T-cell (primary cell): ENCODE measurements around the gene SCLT1. TPM values are rescaled to one million over a fixed set of nuclear protein-coding genes. Genes with fewer than 3 reads are reported as not detected.

ENCODE experiments used
- ATAC-seq, 4 experiments: fragments of 200-7000 bp in 3 of 4; fragments of 150-1000 bp in 1 of 4; cut with Tn5 transposase; replicated peaks in 1 of 4; 1 replicate in 3 of 4; 2 replicates in 1 of 4; pipeline ENCODE4 v1.10.0; 2021; ENCODE audit warnings: moderate library complexity in 3 of 4, mild to moderate bottlenecking in 2 of 4, moderate number of reproducible peaks in 1 of 4
- CTCF ChIA-PET, 2 donors: fragments of 300-600 bp; sonication (Branson Sonifier 250); formaldehyde crosslinking; loops; one replicate each; lab custom pipeline; 2022; ENCODE audit warnings: antibody characterized with exemption in 2 of 2; lab: Charles Lee
- POLR2A ChIA-PET, 2 donors: fragments of 300-600 bp; sonication (Branson Sonifier 250); formaldehyde crosslinking; loops; one replicate each; lab custom pipeline; 2022; ENCODE audit warnings: antibody characterized with exemption in 2 of 2; lab: Charles Lee
- DNase-seq, 35 experiments: peaks; one replicate each; pipeline versions ENCODE4 v3.0.0 to v3.0.0-alpha.2; 2013 to 2023
- H3K27ac ChIP-seq: one replicate; pipeline ENCODE4 v1.5.1; 2013; ENCODE audit warnings: low read length
- H3K27me3 ChIP-seq, 2 experiments: replicated peaks in 1 of 2; 1 replicate in 1 of 2; 2 replicates in 1 of 2; pipeline versions ENCODE4 v1.6.1 to v1.7.0; 2013; ENCODE audit warnings: low read length in 1 of 2, mixed read lengths in 1 of 2; ENCODE audit not compliant: control insufficient read depth in 2 of 2, insufficient read depth in 2 of 2; ENCODE audit errors: extremely low read depth in 1 of 2
- H3K36me3 ChIP-seq, 2 donors: 1 replicate in 1 of 2; 2 replicates in 1 of 2; pipeline versions ENCODE4 v1.6.1 to v1.7.0; 2013; ENCODE audit warnings: low read length in 1 of 2; ENCODE audit not compliant: control insufficient read depth in 2 of 2, insufficient read depth in 1 of 2; ENCODE audit errors: extremely low read depth in 1 of 2
- H3K4me1 ChIP-seq, 2 experiments: 1 replicate in 1 of 2; 2 replicates in 1 of 2; pipeline versions ENCODE4 v1.6.1 to v1.7.0; 2013; ENCODE audit warnings: low read length in 2 of 2, mixed read lengths in 1 of 2; ENCODE audit not compliant: insufficient read depth in 2 of 2, control insufficient read depth in 1 of 2; ENCODE audit errors: extremely low read depth in 1 of 2
- H3K4me3 ChIP-seq, 2 donors: 1 replicate in 1 of 2; 2 replicates in 1 of 2; pipeline versions ENCODE4 v1.5.1 to v1.7.0; 2013; ENCODE audit warnings: mild to moderate bottlenecking in 2 of 2, low read length in 1 of 2, moderate library complexity in 1 of 2; ENCODE audit not compliant: control insufficient read depth in 1 of 2; ENCODE audit errors: extremely low read depth in 1 of 2
- H3K9me3 ChIP-seq: 2 replicates; pipeline ENCODE4 v1.7.0; 2013
- H3K27ac Mint-ChIP-seq, 2 donors: one replicate each; pipeline ENCODE4 v1.8.0; 2020 to 2021; ENCODE audit warnings: mild to moderate bottlenecking in 2 of 2, mixed read lengths in 2 of 2
- H3K27me3 Mint-ChIP-seq, 2 donors: one replicate each; pipeline ENCODE4 v1.8.0; 2021 to 2022; ENCODE audit warnings: mixed read lengths in 2 of 2
- H3K36me3 Mint-ChIP-seq: one replicate; pipeline ENCODE4 v1.8.0; 2021; ENCODE audit warnings: mixed read lengths
- H3K4me1 Mint-ChIP-seq, 3 donors: one replicate each; pipeline ENCODE4 v1.8.0; 2020 to 2022; ENCODE audit warnings: mixed read lengths in 3 of 3, mild to moderate bottlenecking in 1 of 3
- H3K4me3 Mint-ChIP-seq, 3 donors: one replicate each; pipeline ENCODE4 v1.8.0; 2020 to 2022; ENCODE audit warnings: mild to moderate bottlenecking in 3 of 3, mixed read lengths in 3 of 3, moderate library complexity in 3 of 3
- H3K9me3 Mint-ChIP-seq, 3 donors: one replicate each; pipeline ENCODE4 v1.8.0; 2020 to 2022; ENCODE audit warnings: mixed read lengths in 3 of 3
- WGBS: methylation state at CpG from one replicate; pipeline ENCODE4 v1.1.5; 2013; ENCODE audit warnings: missing lambda C conversion rate; ENCODE audit not compliant: insufficient coverage; 5-methylcytosine and 5-hydroxymethylcytosine counted together
- total RNA-seq, 35 experiments: library from RNA in 6 of 35; stranded (reverse) in 6 of 35; fragments of 120-200 nt in 1 of 35; gene quantifications; one replicate each; pipeline versions ENCODE4 v1.2.1 to v1.2.4 and lab custom pipeline; 2013 to 2026

Gene SCLT1
- total RNA-seq, 5 donors from 2014 or later (not counting 1 experiment from before 2014, with no cell fraction given) = 16.2 to 25.8 (median 20.2) TPM

- no peaks in the 10 kb centered on the region for H3K4me1 ChIP-seq
- no peaks in the 10 kb centered on the region for H3K9me3 Mint-ChIP-seq
- H3K36me3 Mint-ChIP-seq = peaks cover 73% of the 10 kb centered on the region
- H3K27ac ChIP-seq = no peak overlapping the region
- DNase-seq (no peak), ATAC-seq (no peak)
- H3K27me3 ChIP-seq = no peaks in the 10 kb centered on the region
- no peaks in the 10 kb centered on the region for H3K9me3 ChIP-seq
- H3K27me3 Mint-ChIP-seq = no peaks in the 10 kb centered on the region
- no peak overlapping the region for H3K4me3 ChIP-seq
- H3K27ac Mint-ChIP-seq = peak overlapping the region in 1 of 2 donors; percentile 41
- peaks cover 18 to 95% of the 10 kb centered on the region in 2 donors for H3K36me3 ChIP-seq
- 83% methylated on average over 4 of the region's 7 CpGs for WGBS
- H3K4me1 Mint-ChIP-seq = peaks cover 4 to 9% (median 5%) of the 10 kb centered on the region in 3 donors
- POLR2A ChIA-PET = no interaction called here
- CTCF ChIA-PET = no interaction called here
- no peak overlapping the region for H3K4me3 Mint-ChIP-seq
These were observed 246.1 kb downstream of the SCLT1 start for GRCh38 chr4:128847082-128847724.

GRCh38 chr4:128846063-128846462 is 247.3 kb downstream of the SCLT1 start:
- no peaks in the 10 kb centered on the region for H3K9me3 ChIP-seq
- Mint-ChIP-seq H3K27ac (no peak overlapping the region), H3K9me3 (no peaks in the 10 kb centered on the region), H3K27me3 (no peaks in the 10 kb centered on the region), H3K4me3 (no peak overlapping the region), H3K4me1 (peaks cover 10 to 14% (median 13%) of the 10 kb centered on the region in 3 donors), H3K36me3 (peaks cover 66% of the 10 kb centered on the region)
- CTCF ChIA-PET = no interaction called here
- WGBS = 97% methylated on average over 3 of the region's 4 CpGs
- peaks cover 18 to 87% of the 10 kb centered on the region in 2 donors for H3K36me3 ChIP-seq
- H3K4me3 ChIP-seq = no peak overlapping the region
- H3K27me3 ChIP-seq = no peaks in the 10 kb centered on the region
- no peaks in the 10 kb centered on the region for H3K4me1 ChIP-seq
- no peak overlapping the region for H3K27ac ChIP-seq
- no peak for DNase-seq
- ATAC-seq = no peak
- POLR2A ChIA-PET = interaction anchor here in 1 of 2 donors (0.7 kb wide), 1 partner anchor 621 kb away, joined by 3 read pairs; no protein-coding TSS in a partner anchor

DNA sequence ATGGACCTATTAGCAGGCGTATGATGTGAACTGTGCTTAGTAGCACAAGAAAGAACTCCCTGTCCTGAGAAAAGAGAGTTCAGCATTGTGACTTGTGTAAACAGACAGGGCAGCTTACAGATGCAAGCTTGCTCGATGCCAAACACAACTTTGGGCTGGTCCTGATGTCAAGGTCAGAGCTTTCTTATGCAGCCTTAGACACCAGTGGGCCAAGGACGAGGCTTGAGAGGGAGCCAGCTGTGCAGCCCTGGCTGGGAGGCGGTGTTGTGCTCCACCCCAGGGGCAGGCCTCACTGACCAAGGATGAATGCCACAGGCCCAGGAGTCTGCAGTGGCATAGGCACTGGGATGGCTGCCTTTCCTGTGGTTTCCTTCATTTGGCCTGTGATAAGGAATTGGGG is 248.4 kb downstream of the SCLT1 start:
- DNase-seq = no peak
- Mint-ChIP-seq H3K27me3 (no peaks in the 10 kb centered on the region), H3K4me3 (no peak overlapping the region), H3K4me1 (peaks cover 20 to 25% (median 24%) of the 10 kb centered on the region in 3 donors), H3K36me3 (peaks cover 61% of the 10 kb centered on the region), H3K9me3 (no peaks in the 10 kb centered on the region), H3K27ac (peak overlapping the region in 1 of 2 donors; percentile 12)
- POLR2A ChIA-PET = no interaction called here
- ATAC-seq = no peak
- Histone ChIP-seq H3K27ac (no peak overlapping the region), H3K4me1 (peaks cover 2 to 7% of the 10 kb centered on the region in 2 experiments), H3K36me3 (peaks cover 21 to 76% of the 10 kb centered on the region in 2 donors), H3K27me3 (no peaks in the 10 kb centered on the region), H3K9me3 (no peaks in the 10 kb centered on the region), H3K4me3 (no peak overlapping the region)
- CTCF ChIA-PET = no interaction called here
- 93% methylated on average over 4 of the region's 4 CpGs for WGBS

GRCh38 chr4:128841402-128841801 is 251.9 kb downstream of the SCLT1 start:
- Histone ChIP-seq H3K27ac (no peak overlapping the region), H3K27me3 (no peaks in the 10 kb centered on the region), H3K36me3 (peaks cover 5 to 42% of the 10 kb centered on the region in 2 donors), H3K4me3 (no peak overlapping the region), H3K9me3 (no peaks in the 10 kb centered on the region), H3K4me1 (peaks cover 4 to 10% of the 10 kb centered on the region in 2 experiments)
- ChIA-PET POLR2A (interaction anchor here in 1 of 2 donors (0.5 kb wide), 1 partner anchor 278 kb away, joined by 3 read pairs; no protein-coding TSS in a partner anchor), CTCF (interaction anchor here (0.7 to 1.3 kb wide), 6 partner anchors 9 to 59 kb away, joined by 3 to 5 read pairs (median 4); no protein-coding TSS in a partner anchor)
- ATAC-seq = no peak
- no peak overlapping the region for H3K4me3 Mint-ChIP-seq
- H3K27ac Mint-ChIP-seq = peak overlapping the region; percentile 64 to 78
- DNase-seq = no peak
- H3K9me3 Mint-ChIP-seq = no peaks in the 10 kb centered on the region
- H3K27me3 Mint-ChIP-seq = no peaks in the 10 kb centered on the region
- 95% methylated on average over 2 of the region's 2 CpGs for WGBS
- H3K4me1 Mint-ChIP-seq = peaks cover 53 to 59% (median 57%) of the 10 kb centered on the region in 3 donors
- peaks cover 36% of the 10 kb centered on the region for H3K36me3 Mint-ChIP-seq

DNA sequence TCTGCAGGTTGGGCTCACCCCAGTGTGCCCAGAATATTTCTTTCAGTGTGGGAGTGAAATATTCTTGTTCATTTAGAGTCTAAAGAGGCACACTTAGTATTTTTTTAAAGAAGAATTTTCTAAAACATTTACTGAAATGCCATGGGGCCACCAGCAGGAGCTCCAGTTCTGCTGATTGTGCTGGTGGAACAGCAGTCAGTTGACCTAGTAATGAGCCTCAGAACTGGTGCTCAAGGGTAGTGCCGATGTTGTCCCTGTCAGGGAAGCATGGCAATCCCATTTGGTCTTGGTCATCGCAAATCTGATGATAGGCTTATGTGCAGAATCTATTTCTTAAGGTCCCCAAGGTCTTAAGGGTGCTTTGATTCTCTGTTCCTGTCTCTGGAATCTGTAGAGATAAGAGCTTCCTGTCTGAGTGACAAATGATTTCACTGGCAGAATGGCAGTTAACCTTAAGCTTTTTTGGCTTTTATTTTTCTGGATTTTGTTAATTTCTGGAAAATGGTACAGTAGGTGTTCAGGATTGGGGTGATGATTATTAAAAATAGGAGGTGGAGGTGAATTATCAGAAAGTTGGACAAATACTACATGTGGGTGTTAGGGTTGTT is 252.5 kb downstream of the SCLT1 start:
- Histone ChIP-seq H3K4me1 (peaks cover 4 to 11% of the 10 kb centered on the region in 2 experiments), H3K36me3 (peaks cover 4 to 36% of the 10 kb centered on the region in 2 donors), H3K27ac (no peak overlapping the region), H3K9me3 (no peaks in the 10 kb centered on the region), H3K4me3 (no peak overlapping the region), H3K27me3 (no peaks in the 10 kb centered on the region)
- ChIA-PET POLR2A (interaction anchor here in 1 of 2 donors (0.6 kb wide), 1 partner anchor 70 kb away, joined by 3 read pairs; no protein-coding TSS in a partner anchor), CTCF (interaction anchor here (0.5 to 1.3 kb wide), 5 partner anchors 14 to 745 kb away, joined by 3 to 12 read pairs (median 4); no protein-coding TSS in a partner anchor)
- peaks cover 30% of the 10 kb centered on the region for H3K36me3 Mint-ChIP-seq
- 95% methylated on average over 2 of the region's 2 CpGs for WGBS
- ATAC-seq (peak in 2 of 4 experiments; percentile 23 to 36), DNase-seq (no peak)
- peak overlapping the region in 1 of 3 donors; percentile 16 for H3K4me3 Mint-ChIP-seq
- peaks cover 55 to 63% (median 62%) of the 10 kb centered on the region in 3 donors for H3K4me1 Mint-ChIP-seq
- peak overlapping the region; percentile 40 to 78 for H3K27ac Mint-ChIP-seq
- H3K27me3 Mint-ChIP-seq = no peaks in the 10 kb centered on the region
- H3K9me3 Mint-ChIP-seq = no peaks in the 10 kb centered on the region

DNA sequence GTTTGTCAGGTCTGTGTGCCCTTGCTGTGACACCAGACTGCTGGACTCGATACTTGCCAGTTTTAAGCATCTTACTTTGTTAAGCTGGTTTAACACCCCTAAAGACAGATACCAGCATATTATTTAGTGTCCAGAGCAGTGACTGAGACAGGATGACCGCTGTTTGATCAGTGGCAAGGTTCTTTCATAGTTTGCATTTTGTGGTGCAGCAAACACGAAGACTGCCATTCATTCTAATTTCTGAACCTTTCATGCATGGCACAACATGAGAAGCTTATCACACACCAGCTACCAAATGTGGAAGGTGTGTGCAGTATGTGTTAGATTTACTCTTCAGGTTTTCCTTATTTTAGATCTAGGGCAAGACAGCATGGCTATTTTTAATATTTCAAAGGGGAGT is 255.7 kb downstream of the SCLT1 start:
- ChIA-PET CTCF (no interaction called here), POLR2A (no interaction called here)
- no peaks in the 10 kb centered on the region for H3K9me3 Mint-ChIP-seq
- Histone ChIP-seq H3K36me3 (peaks cover 8 to 35% of the 10 kb centered on the region in 2 donors), H3K9me3 (no peaks in the 10 kb centered on the region), H3K27ac (no peak overlapping the region), H3K4me3 (no peak overlapping the region), H3K4me1 (peaks cover 4 to 14% of the 10 kb centered on the region in 2 experiments), H3K27me3 (no peaks in the 10 kb centered on the region)
- no peak overlapping the region for H3K27ac Mint-ChIP-seq
- H3K4me1 Mint-ChIP-seq = peaks cover 68 to 78% (median 74%) of the 10 kb centered on the region in 3 donors
- H3K36me3 Mint-ChIP-seq = peaks cover 22% of the 10 kb centered on the region
- H3K4me3 Mint-ChIP-seq = no peak overlapping the region
- DNase-seq (no peak), ATAC-seq (no peak)
- no peaks in the 10 kb centered on the region for H3K27me3 Mint-ChIP-seq
- WGBS = 100% methylated on average over 1 of the region's 3 CpGs
